ENCODE results near the gene NFE2L1.

The NFE2L1 gene

GRCh38 chr17:48093341-48094045 is 45.3 kb downstream of the NFE2L1 start:
- Histone ChIP-seq H3K4me1 (peaks cover 0 to 4% (median 0%) of the 10 kb centered on the region in 4 donors), H3K27me3 (no peaks in the 10 kb centered on the region), H3K4me3 (no peak overlapping the region), H3K36me3 (peaks cover 0 to 19% (median 8%) of the 10 kb centered on the region in 3 donors), H3K27ac (no peak overlapping the region), H3K9me3 (no peaks in the 10 kb centered on the region)
- intact Hi-C loops (cut with DNase I; ENCODE audit: low total_unique reads): no loop called here
- DNase-seq: no peak
- no peak for TF ChIP-seq CTCF (IDR thresholded peaks at IDR 0.05)

GRCh38 chr17:48095611-48096010 is 47.5 kb downstream of the NFE2L1 start:
- no peaks in the 10 kb centered on the region for H3K9me3 ChIP-seq
- H3K36me3 ChIP-seq: peaks cover 0 to 19% (median 8%) of the 10 kb centered on the region in 3 donors
- no peak overlapping the region for H3K27ac ChIP-seq
- H3K4me3 ChIP-seq: no peak overlapping the region
- peaks cover 0 to 18% (median 9%) of the 10 kb centered on the region in 4 donors for H3K4me1 ChIP-seq
- TF ChIP-seq CTCF (IDR thresholded peaks at IDR 0.05): no peak
- intact Hi-C loops (cut with DNase I; ENCODE audit: low total_unique reads): no loop called here
- no peak for DNase-seq
- no peaks in the 10 kb centered on the region for H3K27me3 ChIP-seq

GRCh38 chr17:48100160-48100559 is 52.0 kb downstream of the NFE2L1 start:
- Histone ChIP-seq H3K27ac (peak overlapping the region; percentile 83 to 94), H3K9me3 (no peaks in the 10 kb centered on the region), H3K4me1 (peaks cover 0 to 18% (median 11%) of the 10 kb centered on the region in 4 donors), H3K36me3 (peaks cover 0 to 8% (median 0%) of the 10 kb centered on the region in 3 donors), H3K27me3 (no peaks in the 10 kb centered on the region), H3K4me3 (peak overlapping the region; percentile 71 to 97)
- intact Hi-C loops (cut with DNase I; ENCODE audit: low total_unique reads): loop anchor here (10.0 kb wide), 1 partner anchor 405 kb away; the partner anchor contains the start of gene TBKBP1
- DNase-seq: no peak
- no peak for TF ChIP-seq CTCF (IDR thresholded peaks at IDR 0.05)

GRCh38 chr17:48100591-48101011 is 52.4 kb downstream of the NFE2L1 start:
- peaks cover 0 to 18% (median 11%) of the 10 kb centered on the region in 4 donors for H3K4me1 ChIP-seq
- no peaks in the 10 kb centered on the region for H3K9me3 ChIP-seq
- peak overlapping the region; percentile 83 to 94 for H3K27ac ChIP-seq
- peak overlapping the region; percentile 71 to 97 for H3K4me3 ChIP-seq
- no peaks in the 10 kb centered on the region for H3K27me3 ChIP-seq
- H3K36me3 ChIP-seq: peaks cover 0 to 5% (median 0%) of the 10 kb centered on the region in 3 donors
- TF ChIP-seq CTCF (IDR thresholded peaks at IDR 0.05): no peak
- intact Hi-C loops (cut with DNase I; ENCODE audit: low total_unique reads): loop anchor here (10.0 kb wide), 1 partner anchor 406 kb away; the partner anchor contains the start of gene TBKBP1
- peak; percentile 41 to 76 for DNase-seq

- Histone ChIP-seq H3K9me3 (no peaks in the 10 kb centered on the region), H3K27me3 (no peaks in the 10 kb centered on the region), H3K36me3 (no peaks in the 10 kb centered on the region), H3K4me1 (peaks cover 0 to 18% (median 11%) of the 10 kb centered on the region in 4 donors), H3K27ac (peak within 1 kb of the TSS; percentile 83 to 94), H3K4me3 (peak within 1 kb of the TSS; percentile 71 to 97)
- TF ChIP-seq CTCF (IDR thresholded peaks at IDR 0.05): no peak
- peak; percentile 93 to 95 for DNase-seq
- intact Hi-C loops (cut with DNase I; ENCODE audit: low total_unique reads): loop anchor here (10.0 kb wide), 1 partner anchor 406 kb away; the partner anchor contains the start of gene TBKBP1
Measured at GRCh38 chr17:48101012-48101720, 53.0 kb downstream of the NFE2L1 start, which contains the start of gene CBX1. Gene CBX1 (minus strand): TSS chr17:48101478. CDS start chr17:48077004, 24,474 bp downstream.

Measured in tibial artery (tissue), 4 donors.